ENCODE results near the gene DNASE2.
A peak's percentile ranks its signal among the peaks of the same experiment; 100 is the strongest.
"Not testable (repeated sequence)": the region's sequence is repeated elsewhere in the genome, so short reads cannot be mapped to it uniquely, and the experiment has no call there.

The DNASE2 gene

GRCh38 chr19:12864143-12864542 is 17.1 kb downstream of the DNASE2 start:
- DNase-seq (ENCODE audit: low read depth in 2 of 2), result no peak

- no peak for DNase-seq (ENCODE audit: low read depth in 2 of 2)
These were observed 21.7 kb downstream of the DNASE2 start for GRCh38 chr19:12859546-12859945.

GRCh38 chr19:12858041-12858928 is 23.0 kb downstream of the DNASE2 start:
- no peak for DNase-seq (ENCODE audit: low read depth in 2 of 2)

GRCh38 chr19:12856653-12857052 is 24.6 kb downstream of the DNASE2 start:
- DNase-seq (ENCODE audit: low read depth in 2 of 2), result no peak

- DNase-seq (ENCODE audit: low read depth in 2 of 2), result peak; percentile 84 to 86
These were observed 33.8 kb downstream of the DNASE2 start for GRCh38 chr19:12847159-12848139.

GRCh38 chr19:12846613-12847012 is 34.6 kb downstream of the DNASE2 start:
- DNase-seq (ENCODE audit: low read depth in 2 of 2), result not testable (repeated sequence)

GRCh38 chr19:12843999-12844732 is 37.1 kb downstream of the DNASE2 start:
- no peak for DNase-seq (ENCODE audit: low read depth in 2 of 2)

- no peak for DNase-seq (ENCODE audit: low read depth in 2 of 2)
These were observed 37.9 kb downstream of the DNASE2 start for GRCh38 chr19:12843328-12843727.

- no peak for DNase-seq (ENCODE audit: low read depth in 2 of 2)
These were observed 38.7 kb downstream of the DNASE2 start for GRCh38 chr19:12842511-12842910.

- no peak for DNase-seq (ENCODE audit: low read depth in 2 of 2)
These were observed 40.2 kb downstream of the DNASE2 start for GRCh38 chr19:12841094-12841493.

- DNase-seq (ENCODE audit: low read depth in 2 of 2), result peak in 1 of 2 donors; percentile 66
These were observed 40.9 kb downstream of the DNASE2 start for GRCh38 chr19:12840091-12841079.

GRCh38 chr19:12838886-12839756 is 42.1 kb downstream of the DNASE2 start:
- DNase-seq (ENCODE audit: low read depth in 2 of 2), result no peak

GRCh38 chr19:12838182-12838885 is 42.9 kb downstream of the DNASE2 start, which contains the start of gene MAST1:
MAST1 (plus strand) TSS chr19:12838515; CDS start chr19:12838573, 58 bp downstream.
- DNase-seq (ENCODE audit: low read depth in 2 of 2), result peak in 1 of 2 donors; percentile 38

- DNase-seq (ENCODE audit: low read depth in 2 of 2), result no peak
These were observed 44.0 kb downstream of the DNASE2 start for GRCh38 chr19:12837225-12837624.

- no peak for DNase-seq (ENCODE audit: low read depth in 2 of 2)
These were observed 44.8 kb downstream of the DNASE2 start for GRCh38 chr19:12836529-12836863.

- no peak for DNase-seq (ENCODE audit: low read depth in 2 of 2)
These were observed 46.1 kb downstream of the DNASE2 start for GRCh38 chr19:12834976-12835757.

GRCh38 chr19:12834566-12834943 is 46.7 kb downstream of the DNASE2 start, which contains the start of gene RTBDN:
RTBDN (minus strand) TSS chr19:12834579; CDS start chr19:12829979, 4,600 bp downstream.
- no peak for DNase-seq (ENCODE audit: low read depth in 2 of 2)
